GM12892 (cell line): ENCODE results near the gene ZNF793.

ENCODE experiments used
- POLR2A ChIP-seq: IDR thresholded peaks from 2 replicates; pipeline ENCODE4 v1.6.1; 2011; ENCODE audit warnings: low read depth, low read length, control low read depth
- POLR2AphosphoS5 ChIP-seq: IDR thresholded peaks from 2 replicates; pipeline ENCODE4 v1.6.1; 2011; ENCODE audit warnings: low read depth, low read length, control low read depth
- TAF1 ChIP-seq: IDR thresholded peaks from 2 replicates; pipeline ENCODE4 v1.6.1; 2011; ENCODE audit warnings: low read depth, mild to moderate bottlenecking, control low read depth, low read length, borderline replicate concordance

- TF ChIP-seq POLR2A (no peak), TAF1 (no peak), POLR2AphosphoS5 (no peak)
Observed at GRCh38 chr19:37513397-37513796, 6.7 kb downstream of the ZNF793 start.
